SK-N-SH treated with all-trans-retinoic acid at 6 μM for 48 hours (cell line): ENCODE data around the gene FNDC3A.

Source experiments
- ARNTL ChIP-seq: fragments of 450-650 bp; formaldehyde crosslinking; IDR thresholded peaks from 2 replicates; pipeline ENCODE4 v1.5.0; 2020; ENCODE audit warnings: low read depth, mild to moderate bottlenecking, moderate library complexity, borderline replicate concordance
- ESRRG ChIP-seq: fragments of 250-450 bp; sonication (Bioruptor Pico); IDR thresholded peaks from 2 replicates; pipeline ENCODE4 v1.6.1; 2021; ENCODE audit warnings: mild to moderate bottlenecking
- GLIS3 ChIP-seq: fragments of 250-450 bp; sonication (Bioruptor Pico); IDR thresholded peaks from 2 replicates; pipeline ENCODE4 v1.5.0; 2020; ENCODE audit warnings: mild to moderate bottlenecking, moderate library complexity
- ISL1 ChIP-seq: fragments of 250-450 bp; sonication (Bioruptor Pico); IDR thresholded peaks from 2 replicates; pipeline ENCODE4 v2.1.2; 2022; ENCODE audit warnings: mild to moderate bottlenecking, moderate library complexity
- PATZ1 ChIP-seq: fragments of 250-450 bp; sonication (Bioruptor Pico); IDR thresholded peaks from 2 replicates; pipeline ENCODE4 v1.8.0; 2020; ENCODE audit warnings: mild to moderate bottlenecking, moderate library complexity, borderline replicate concordance
- TCF4 ChIP-seq: fragments of 250-450 bp; sonication (Bioruptor Pico); IDR thresholded peaks from 2 replicates; pipeline ENCODE4 v1.8.0; 2021; ENCODE audit warnings: mild to moderate bottlenecking, moderate library complexity, borderline replicate concordance
- ZFP30 ChIP-seq: fragments of 450-650 bp; formaldehyde crosslinking; IDR thresholded peaks from 2 replicates; pipeline ENCODE4 v1.5.0; 2022; ENCODE audit warnings: mild to moderate bottlenecking, moderate library complexity
- ZNF70 ChIP-seq: fragments of 450-650 bp; formaldehyde crosslinking; IDR thresholded peaks from 2 replicates; pipeline ENCODE4 v1.5.0; 2020; ENCODE audit warnings: mild to moderate bottlenecking, moderate library complexity
- TF ChIP-seq, protein P1 (sequence below): fragments of 250-450 bp; sonication (Bioruptor Pico); IDR thresholded peaks from 2 replicates; pipeline ENCODE4 v1.8.0; 2021; ENCODE audit warnings: low read depth, mild to moderate bottlenecking, moderate library complexity, borderline replicate concordance

DNA sequence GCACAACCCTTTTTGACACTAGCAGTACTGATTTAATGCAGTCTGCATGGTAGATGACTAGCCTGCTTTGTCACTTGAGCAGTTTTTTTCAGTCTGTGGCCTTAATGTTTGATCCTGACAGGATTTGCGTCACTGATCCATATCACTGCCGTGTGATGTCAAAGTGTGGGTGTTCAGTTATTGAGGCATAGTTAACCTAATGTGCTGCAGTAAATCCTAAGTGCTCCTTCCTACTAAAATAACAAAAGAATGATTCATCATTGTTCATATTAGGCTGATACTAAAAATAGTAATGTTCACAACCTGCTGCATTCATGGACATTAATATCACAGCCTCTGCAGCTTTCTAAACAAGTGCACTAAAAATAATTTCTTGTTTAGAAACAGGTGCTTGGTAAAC lies 122.5 kb downstream of the FNDC3A start:
- TF ChIP-seq, protein P1, sequence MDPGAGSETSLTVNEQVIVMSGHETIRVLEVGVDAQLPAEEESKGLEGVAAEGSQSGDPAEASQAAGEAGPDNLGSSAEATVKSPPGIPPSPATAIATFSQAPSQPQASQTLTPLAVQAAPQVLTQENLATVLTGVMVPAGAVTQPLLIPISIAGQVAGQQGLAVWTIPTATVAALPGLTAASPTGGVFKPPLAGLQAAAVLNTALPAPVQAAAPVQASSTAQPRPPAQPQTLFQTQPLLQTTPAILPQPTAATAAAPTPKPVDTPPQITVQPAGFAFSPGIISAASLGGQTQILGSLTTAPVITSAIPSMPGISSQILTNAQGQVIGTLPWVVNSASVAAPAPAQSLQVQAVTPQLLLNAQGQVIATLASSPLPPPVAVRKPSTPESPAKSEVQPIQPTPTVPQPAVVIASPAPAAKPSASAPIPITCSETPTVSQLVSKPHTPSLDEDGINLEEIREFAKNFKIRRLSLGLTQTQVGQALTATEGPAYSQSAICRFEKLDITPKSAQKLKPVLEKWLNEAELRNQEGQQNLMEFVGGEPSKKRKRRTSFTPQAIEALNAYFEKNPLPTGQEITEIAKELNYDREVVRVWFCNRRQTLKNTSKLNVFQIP, result peak; percentile 68; the same call in 1 of the 2 replicates
- TF ChIP-seq TCF4 (CRISPR knock-in tag) (no peak), ESRRG (CRISPR knock-in tag) (no peak), PATZ1 (CRISPR knock-in tag) (peak; percentile 71; the same call in 1 of the 2 replicates), ISL1 (peak; percentile 84; the same call in 1 of the 2 replicates), ARNTL (CRISPR knock-in tag) (no peak), ZFP30 (no peak), ZNF70 (no peak), GLIS3 (CRISPR knock-in tag) (no peak)
